GM23338 (cell line): ENCODE data around the gene DLG4.

Source experiments
- CREB1 ChIP-seq: fragments of 250-450 bp; sonication (Bioruptor Pico); IDR thresholded peaks from 2 replicates; pipeline ENCODE4 v1.5.0; 2020; ENCODE audit warnings: low read depth, mild to moderate bottlenecking, moderate library complexity
- CTCF ChIP-seq, 2 experiments: fragments of 200-600 bp in 1 of 2; sonication (generic) in 1 of 2; conservative IDR thresholded peaks; 2 replicates each; pipeline versions ENCODE4 v1.5.1 to v1.6.1; 2016 to 2017; ENCODE audit warnings: antibody characterized with exemption in 2 of 2, low read depth in 2 of 2, mild to moderate bottlenecking in 2 of 2, moderate library complexity in 1 of 2
- EZH2 ChIP-seq: fragments of 200-600 bp; sonication (generic); IDR thresholded peaks from one replicate; pipeline ENCODE4 v1.8.0; 2017; ENCODE audit warnings: antibody characterized with exemption, mild to moderate bottlenecking, low read depth; ENCODE audit not compliant: unreplicated experiment
- EZH2phosphoT487 ChIP-seq: fragments of 200-600 bp; sonication (generic); IDR thresholded peaks from one replicate; pipeline ENCODE4 v1.8.1; 2018; ENCODE audit warnings: antibody characterized with exemption; ENCODE audit not compliant: unreplicated experiment
- POLR2AphosphoS5 ChIP-seq: IDR thresholded peaks from 2 replicates; pipeline ENCODE4 v1.6.1; 2016; ENCODE audit warnings: antibody characterized with exemption, low read depth
- REST ChIP-seq: IDR thresholded peaks from one replicate; pipeline ENCODE4 v1.6.1; 2018; ENCODE audit warnings: antibody characterized with exemption; ENCODE audit not compliant: unreplicated experiment
- ZNF331 ChIP-seq: fragments of 250-450 bp; sonication (Bioruptor Pico); IDR thresholded peaks from 2 replicates; pipeline ENCODE4 v1.5.0; 2020; ENCODE audit warnings: low read depth, mild to moderate bottlenecking, moderate library complexity

- TF ChIP-seq CTCF (conservative IDR thresholded peaks at IDR 0.05; ENCODE audit: low read depth in 2 of 2), result peak; percentile 12 to 47; a peak in 2 of 4 replicates
- peak; percentile 92 for TF ChIP-seq CREB1 (CRISPR knock-in tag)
- no peak for TF ChIP-seq EZH2phosphoT487
- peak; percentile 96 for TF ChIP-seq POLR2AphosphoS5
- no peak for TF ChIP-seq EZH2
- TF ChIP-seq REST, result no peak
- TF ChIP-seq ZNF331 (CRISPR knock-in tag), result no peak
These were observed 42.7 kb upstream of the DLG4 start, which contains the start of gene CLDN7 for GRCh38 chr17:7262192-7262934.
